NT2/D1 (cell line): ENCODE results near the gene SSBP2.
"Not testable (repeated sequence)": the region's sequence is repeated elsewhere in the genome, so short reads cannot be mapped to it uniquely, and the experiment has no call there.

Experiments used
- DNase-seq: peaks from one replicate; pipeline ENCODE4 v3.0.0-alpha.2; 2011; ENCODE audit warnings: low read depth, low spot score
- H3K27me3 ChIP-seq: 2 replicates; pipeline ENCODE4 v1.6.0; 2011; ENCODE audit warnings: mild to moderate bottlenecking; ENCODE audit not compliant: insufficient read length, insufficient read depth
- H3K36me3 ChIP-seq: 2 replicates; pipeline ENCODE4 v1.6.1; 2011; ENCODE audit warnings: mild to moderate bottlenecking, low read length, mixed read lengths; ENCODE audit not compliant: insufficient read depth, insufficient read length
- H3K4me1 ChIP-seq: 2 replicates; pipeline ENCODE4 v1.5.1; 2011; ENCODE audit not compliant: insufficient read depth, insufficient read length
- H3K4me3 ChIP-seq: 2 replicates; pipeline ENCODE4 v1.5.1; 2011; ENCODE audit warnings: low read depth; ENCODE audit not compliant: insufficient read length
- H3K9ac ChIP-seq: 2 replicates; pipeline ENCODE4 v1.6.0; 2011; ENCODE audit warnings: low read depth; ENCODE audit not compliant: insufficient read length
- H3K9me3 ChIP-seq: 2 replicates; pipeline ENCODE4 v1.5.1; 2011; ENCODE audit warnings: mild to moderate bottlenecking, low read length; ENCODE audit not compliant: insufficient read depth
- SUZ12 ChIP-seq: IDR thresholded peaks from 2 replicates; pipeline ENCODE4 v1.6.1; 2011; ENCODE audit not compliant: insufficient read length, insufficient read depth; ENCODE audit errors: extremely low read depth
- YY1 ChIP-seq: IDR thresholded peaks from 2 replicates; pipeline ENCODE4 v1.6.1; 2011; ENCODE audit not compliant: insufficient read length, insufficient read depth
- ZNF274 ChIP-seq: IDR thresholded peaks from 2 replicates; pipeline ENCODE4 v1.6.1; 2011; ENCODE audit warnings: mild to moderate bottlenecking, low read depth, low read length

Gene SSBP2

DNA sequence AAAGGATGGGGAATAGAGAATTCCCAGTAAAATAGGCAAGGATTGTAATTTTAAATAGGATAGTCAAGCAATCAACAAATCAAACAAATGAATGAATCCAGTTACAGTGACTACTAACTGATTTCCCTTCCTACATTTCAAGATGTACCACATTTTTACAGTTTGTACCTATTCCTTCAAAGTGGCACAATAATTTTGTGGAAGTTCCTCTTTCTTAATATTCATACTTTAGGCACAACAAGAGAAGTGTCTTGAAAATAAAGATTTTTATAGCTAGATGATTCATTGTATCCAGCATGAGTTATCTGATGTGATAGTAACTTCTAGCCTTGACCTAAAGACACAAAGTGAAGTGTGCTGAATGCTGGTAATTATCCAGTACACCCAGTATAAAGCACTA is 234.8 kb downstream of the SSBP2 start:
- Histone ChIP-seq H3K9ac (no peak overlapping the region), H3K4me1 (no peaks in the 10 kb centered on the region), H3K9me3 (no peaks in the 10 kb centered on the region), H3K4me3 (no peak overlapping the region), H3K27me3 (no peaks in the 10 kb centered on the region), H3K36me3 (no peaks in the 10 kb centered on the region)
- no peak for DNase-seq
- TF ChIP-seq YY1 (no peak), ZNF274 (no peak), SUZ12 (no peak)

GRCh38 chr5:81513982-81514381 is 236.9 kb downstream of the SSBP2 start:
- no peak overlapping the region for H3K4me3 ChIP-seq
- H3K4me1 ChIP-seq: no peaks in the 10 kb centered on the region
- no peak for TF ChIP-seq SUZ12
- no peak for TF ChIP-seq ZNF274
- no peak for TF ChIP-seq YY1
- no peaks in the 10 kb centered on the region for H3K9me3 ChIP-seq
- no peaks in the 10 kb centered on the region for H3K27me3 ChIP-seq
- H3K9ac ChIP-seq: no peak overlapping the region
- DNase-seq: no peak
- no peaks in the 10 kb centered on the region for H3K36me3 ChIP-seq

DNA sequence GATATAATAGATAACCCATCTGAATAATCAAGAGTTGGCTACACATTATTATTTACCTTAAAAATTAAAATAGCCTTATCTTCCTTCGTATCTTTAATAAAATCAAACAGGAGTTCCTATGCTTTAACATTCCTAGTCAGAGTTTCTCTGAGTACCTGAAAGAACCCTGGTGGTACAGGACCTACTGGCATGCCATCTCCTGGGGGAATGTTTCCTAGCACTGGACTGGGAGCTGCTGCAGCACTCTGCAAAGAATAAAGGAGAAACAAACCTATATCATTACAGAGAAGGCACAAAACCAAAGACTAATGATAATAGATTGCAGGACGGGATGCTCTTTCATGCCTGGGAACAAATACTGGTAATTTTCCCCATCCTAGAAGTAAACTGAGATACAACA is 237.4 kb downstream of the SSBP2 start:
- TF ChIP-seq ZNF274: no peak
- no peak for TF ChIP-seq YY1
- TF ChIP-seq SUZ12: no peak
- DNase-seq: no peak
- Histone ChIP-seq H3K9ac (no peak overlapping the region), H3K9me3 (no peaks in the 10 kb centered on the region), H3K36me3 (no peaks in the 10 kb centered on the region), H3K27me3 (no peaks in the 10 kb centered on the region), H3K4me1 (no peaks in the 10 kb centered on the region), H3K4me3 (no peak overlapping the region)

GRCh38 chr5:81506900-81507588 is 243.9 kb downstream of the SSBP2 start:
- DNase-seq: peak; percentile 30
- no peak overlapping the region for H3K4me3 ChIP-seq
- no peaks in the 10 kb centered on the region for H3K9me3 ChIP-seq
- H3K27me3 ChIP-seq: no peaks in the 10 kb centered on the region
- TF ChIP-seq ZNF274: no peak
- TF ChIP-seq SUZ12: no peak
- TF ChIP-seq YY1: no peak
- no peaks in the 10 kb centered on the region for H3K36me3 ChIP-seq
- no peak overlapping the region for H3K9ac ChIP-seq
- H3K4me1 ChIP-seq: no peaks in the 10 kb centered on the region

GRCh38 chr5:81506378-81506777 is 244.5 kb downstream of the SSBP2 start:
- Histone ChIP-seq H3K4me3 (no peak overlapping the region), H3K4me1 (no peaks in the 10 kb centered on the region), H3K9me3 (no peaks in the 10 kb centered on the region), H3K9ac (no peak overlapping the region), H3K27me3 (no peaks in the 10 kb centered on the region), H3K36me3 (no peaks in the 10 kb centered on the region)
- no peak for TF ChIP-seq SUZ12
- no peak for TF ChIP-seq ZNF274
- TF ChIP-seq YY1: no peak
- DNase-seq: no peak

GRCh38 chr5:81505672-81506071 is 245.2 kb downstream of the SSBP2 start:
- H3K27me3 ChIP-seq: no peaks in the 10 kb centered on the region
- H3K4me1 ChIP-seq: no peaks in the 10 kb centered on the region
- H3K9ac ChIP-seq: no peak overlapping the region
- DNase-seq: no peak
- no peak for TF ChIP-seq ZNF274
- no peak for TF ChIP-seq SUZ12
- TF ChIP-seq YY1: no peak
- H3K36me3 ChIP-seq: no peaks in the 10 kb centered on the region
- no peak overlapping the region for H3K4me3 ChIP-seq
- H3K9me3 ChIP-seq: no peaks in the 10 kb centered on the region

DNA sequence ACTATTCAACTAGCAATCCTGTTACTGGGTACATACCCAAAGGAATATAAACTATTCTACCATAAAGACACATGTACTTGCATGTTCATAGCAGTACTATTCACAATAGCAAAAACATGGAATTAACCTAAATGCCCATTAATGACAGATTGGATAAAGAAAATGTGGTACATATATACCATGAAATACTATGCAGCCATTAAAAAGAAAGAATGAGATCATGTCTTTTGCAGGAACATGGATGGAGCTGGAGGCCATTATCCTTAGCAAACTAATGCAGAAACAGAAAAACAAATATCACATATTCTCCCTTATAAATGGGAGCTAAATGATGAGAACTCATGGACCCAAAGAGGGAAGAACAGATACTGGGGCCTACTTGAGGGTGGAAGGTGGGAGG is 247.3 kb downstream of the SSBP2 start:
- H3K4me3 ChIP-seq, H3K9me3 ChIP-seq, DNase-seq, H3K9ac ChIP-seq, H3K4me1 ChIP-seq, H3K36me3 ChIP-seq, H3K27me3 ChIP-seq: not testable (repeated sequence)

- no peak for DNase-seq
- TF ChIP-seq ZNF274 (no peak), YY1 (no peak), SUZ12 (no peak)
- Histone ChIP-seq H3K36me3 (no peaks in the 10 kb centered on the region), H3K27me3 (no peaks in the 10 kb centered on the region), H3K9ac (no peak overlapping the region), H3K4me3 (no peak overlapping the region), H3K9me3 (no peaks in the 10 kb centered on the region), H3K4me1 (no peaks in the 10 kb centered on the region)
These were observed 255.6 kb downstream of the SSBP2 start for GRCh38 chr5:81495286-81495685.
